HepG2 (cell line): ENCODE results near the gene ERBB3. TPM values are rescaled to one million over a fixed set of nuclear protein-coding genes. Genes with fewer than 3 reads are reported as not detected.

Source experiments
- CHD2 ChIP-seq: IDR thresholded peaks from 2 replicates; pipeline ENCODE4 v1.6.1; 2011; ENCODE audit warnings: low read depth, low read length, improper control_type of control experiment
- CREB1 ChIP-seq, 2 experiments: fragments of 450-650 bp in 1 of 2; IDR thresholded peaks; 2 replicates each; pipeline ENCODE4 v1.6.1; 2016 to 2017; ENCODE audit warnings: control low read depth in 1 of 2, mild to moderate bottlenecking in 1 of 2, missing compliant biosample characterization in 1 of 2, missing genetic modification characterization in 1 of 2
- HNRNPL ChIP-seq: fragments of 200-400 bp; formaldehyde crosslinking; IDR thresholded peaks from 2 replicates; pipeline ENCODE4 v1.6.1; 2017; ENCODE audit warnings: mild to moderate bottlenecking, low read depth, low read length
- SRSF9 ChIP-seq: fragments of 200-400 bp; formaldehyde crosslinking; IDR thresholded peaks from 2 replicates; pipeline ENCODE4 v1.6.1; 2018; ENCODE audit warnings: borderline replicate concordance, mild to moderate bottlenecking, low read depth, low read length; ENCODE audit not compliant: insufficient read depth, poor library complexity, severe bottlenecking
- TAF15 ChIP-seq: fragments of 200-400 bp; formaldehyde crosslinking; IDR thresholded peaks from one replicate; pipeline ENCODE4 v1.6.1; 2018; ENCODE audit warnings: mild to moderate bottlenecking, low read depth, low read length; ENCODE audit not compliant: poor library complexity, severe bottlenecking
- TOE1 ChIP-seq: sonication (generic); formaldehyde crosslinking; IDR thresholded peaks from 2 replicates; pipeline ENCODE4 v1.4.0; 2020; ENCODE audit warnings: mild to moderate bottlenecking, missing genetic modification reagents
- YEATS4 ChIP-seq: sonication (generic); formaldehyde crosslinking; IDR thresholded peaks from 2 replicates; pipeline ENCODE4 v1.4.0; 2020; ENCODE audit warnings: missing genetic modification reagents, borderline replicate concordance
- ZBTB38 ChIP-seq: sonication (generic); formaldehyde crosslinking; IDR thresholded peaks from 2 replicates; pipeline ENCODE4 v1.5.1; 2020; ENCODE audit warnings: mild to moderate bottlenecking, missing genetic modification reagents
- ZNF24 ChIP-seq: fragments of 450-650 bp; IDR thresholded peaks from 2 replicates; pipeline ENCODE4 v1.6.1; 2017; ENCODE audit warnings: antibody characterized with exemption, mild to moderate bottlenecking
- ZNF629 ChIP-seq: sonication (generic); formaldehyde crosslinking; conservative IDR thresholded peaks from 2 replicates; pipeline ENCODE4 v1.5.0; 2020; ENCODE audit warnings: missing genetic modification reagents
- ZNF768 ChIP-seq: sonication (generic); formaldehyde crosslinking; IDR thresholded peaks from 2 replicates; pipeline ENCODE4 v1.4.0; 2020; ENCODE audit warnings: missing genetic modification reagents
- polyA plus RNA-seq, 8 experiments: library from polyadenylated mRNA; depleted of rRNA in 3 of 8; stranded (reverse) in 7 of 8; unstranded in 1 of 8; fragments of >200 nt; fragmentation: Illumina TruSeq in 4 of 8; extraction: Trizol in 4 of 8; gene quantifications; 2 replicates each; pipeline versions ENCODE4 v1.2.1 to v1.2.3, GENCODE V29; 2011 to 2016; ENCODE audit warnings: low read depth in 4 of 8, missing spikeins in 1 of 8, mixed read lengths in 1 of 8; ENCODE audit not compliant: insufficient read depth in 1 of 8
- total RNA-seq, 5 experiments: library from RNA; depleted of rRNA; stranded (reverse); fragments of >200 nt; fragmentation: Illumina TruSeq; extraction: Trizol; gene quantifications; 2 replicates each; pipeline ENCODE4 v1.2.3, GENCODE V29; 2016; ENCODE audit warnings: low read depth in 1 of 5
- TF ChIP-seq, protein P1 (sequence below): IDR thresholded peaks from 2 replicates; pipeline ENCODE4 v1.6.1; 2012; ENCODE audit warnings: low read length, improper control_type of control experiment
- TF ChIP-seq, protein P2 (sequence below): sonication (generic); formaldehyde crosslinking; conservative IDR thresholded peaks from 2 replicates; pipeline ENCODE4 v1.4.0; 2020; ENCODE audit warnings: missing genetic modification reagents
- TF ChIP-seq, protein P3 (sequence below): sonication (generic); formaldehyde crosslinking; IDR thresholded peaks from 2 replicates; pipeline ENCODE4 v1.5.0; 2020; ENCODE audit warnings: mild to moderate bottlenecking, missing genetic modification reagents, borderline replicate concordance
- TF ChIP-seq, protein P4 (sequence below): sonication (generic); formaldehyde crosslinking; IDR thresholded peaks from 2 replicates; pipeline ENCODE4 v1.8.0; 2022; ENCODE audit warnings: missing genetic modification reagents, low read depth, mild to moderate bottlenecking, borderline replicate concordance
- TF ChIP-seq, protein P5 (sequence below): sonication (generic); formaldehyde crosslinking; IDR thresholded peaks from 2 replicates; pipeline ENCODE4 v1.5.0; 2020; ENCODE audit warnings: missing genetic modification reagents, mild to moderate bottlenecking, borderline replicate concordance
- TF ChIP-seq, protein P6 (sequence below): IDR thresholded peaks from 2 replicates; pipeline ENCODE4 v1.6.1; 2012; ENCODE audit warnings: low read depth, low read length, improper control_type of control experiment

ERBB3 gene
- total and polyA plus RNA-seq, 2 of the 13 experiments (the other 11 are each of a cell fraction or from before 2014, with no cell fraction given): 93.6 to 358 TPM

DNA sequence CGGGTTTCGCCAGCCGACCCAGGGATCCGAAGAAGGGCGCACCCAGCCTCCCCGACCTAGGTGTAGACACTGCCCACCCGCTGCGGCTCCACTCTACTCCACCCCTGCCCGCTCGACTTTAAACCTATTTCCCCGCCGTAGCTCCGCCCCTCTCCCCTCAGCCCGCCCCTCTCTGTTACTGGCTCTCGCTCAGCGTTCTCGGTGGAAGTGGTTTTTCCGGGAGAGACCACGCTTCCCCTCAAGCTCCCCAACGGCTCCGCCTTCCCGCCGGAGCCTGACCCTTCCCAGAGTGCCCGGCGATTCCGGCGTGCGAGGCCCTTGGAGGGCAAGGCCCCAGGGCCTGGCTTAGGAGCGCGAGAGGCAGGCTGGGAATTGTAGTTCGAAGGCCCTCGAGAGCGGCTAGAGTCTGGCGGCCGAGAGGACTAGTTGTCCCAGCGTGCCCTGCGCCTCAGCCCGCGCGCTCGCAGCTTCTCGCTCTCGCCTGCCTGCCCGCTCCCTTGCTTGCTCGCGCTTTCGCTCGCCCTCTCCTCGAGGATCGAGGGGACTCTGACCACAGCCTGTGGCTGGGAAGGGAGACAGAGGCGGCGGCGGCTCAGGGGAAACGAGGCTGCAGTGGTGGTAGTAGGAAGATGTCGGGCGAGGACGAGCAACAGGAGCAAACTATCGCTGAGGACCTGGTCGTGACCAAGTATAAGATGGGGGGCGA is 24.3 kb downstream of the ERBB3 start, which contains the start of gene PA2G4 (continued):
- TF ChIP-seq, protein P1, sequence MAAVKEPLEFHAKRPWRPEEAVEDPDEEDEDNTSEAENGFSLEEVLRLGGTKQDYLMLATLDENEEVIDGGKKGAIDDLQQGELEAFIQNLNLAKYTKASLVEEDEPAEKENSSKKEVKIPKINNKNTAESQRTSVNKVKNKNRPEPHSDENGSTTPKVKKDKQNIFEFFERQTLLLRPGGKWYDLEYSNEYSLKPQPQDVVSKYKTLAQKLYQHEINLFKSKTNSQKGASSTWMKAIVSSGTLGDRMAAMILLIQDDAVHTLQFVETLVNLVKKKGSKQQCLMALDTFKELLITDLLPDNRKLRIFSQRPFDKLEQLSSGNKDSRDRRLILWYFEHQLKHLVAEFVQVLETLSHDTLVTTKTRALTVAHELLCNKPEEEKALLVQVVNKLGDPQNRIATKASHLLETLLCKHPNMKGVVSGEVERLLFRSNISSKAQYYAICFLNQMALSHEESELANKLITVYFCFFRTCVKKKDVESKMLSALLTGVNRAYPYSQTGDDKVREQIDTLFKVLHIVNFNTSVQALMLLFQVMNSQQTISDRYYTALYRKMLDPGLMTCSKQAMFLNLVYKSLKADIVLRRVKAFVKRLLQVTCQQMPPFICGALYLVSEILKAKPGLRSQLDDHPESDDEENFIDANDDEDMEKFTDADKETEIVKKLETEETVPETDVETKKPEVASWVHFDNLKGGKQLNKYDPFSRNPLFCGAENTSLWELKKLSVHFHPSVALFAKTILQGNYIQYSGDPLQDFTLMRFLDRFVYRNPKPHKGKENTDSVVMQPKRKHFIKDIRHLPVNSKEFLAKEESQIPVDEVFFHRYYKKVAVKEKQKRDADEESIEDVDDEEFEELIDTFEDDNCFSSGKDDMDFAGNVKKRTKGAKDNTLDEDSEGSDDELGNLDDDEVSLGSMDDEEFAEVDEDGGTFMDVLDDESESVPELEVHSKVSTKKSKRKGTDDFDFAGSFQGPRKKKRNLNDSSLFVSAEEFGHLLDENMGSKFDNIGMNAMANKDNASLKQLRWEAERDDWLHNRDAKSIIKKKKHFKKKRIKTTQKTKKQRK: no peak
- TF ChIP-seq YEATS4 (CRISPR knock-in tag): peak; percentile 80
- peak; percentile 70; the same call in 1 of the 2 replicates for TF ChIP-seq HNRNPL
- peak; percentile 87 for TF ChIP-seq CHD2
- TF ChIP-seq ZNF24: no peak
- TF ChIP-seq, protein P2, sequence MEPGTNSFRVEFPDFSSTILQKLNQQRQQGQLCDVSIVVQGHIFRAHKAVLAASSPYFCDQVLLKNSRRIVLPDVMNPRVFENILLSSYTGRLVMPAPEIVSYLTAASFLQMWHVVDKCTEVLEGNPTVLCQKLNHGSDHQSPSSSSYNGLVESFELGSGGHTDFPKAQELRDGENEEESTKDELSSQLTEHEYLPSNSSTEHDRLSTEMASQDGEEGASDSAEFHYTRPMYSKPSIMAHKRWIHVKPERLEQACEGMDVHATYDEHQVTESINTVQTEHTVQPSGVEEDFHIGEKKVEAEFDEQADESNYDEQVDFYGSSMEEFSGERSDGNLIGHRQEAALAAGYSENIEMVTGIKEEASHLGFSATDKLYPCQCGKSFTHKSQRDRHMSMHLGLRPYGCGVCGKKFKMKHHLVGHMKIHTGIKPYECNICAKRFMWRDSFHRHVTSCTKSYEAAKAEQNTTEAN (CRISPR knock-in tag): peak; percentile 62; the same call in 1 of the 2 replicates
- TF ChIP-seq SRSF9: no peak
- TF ChIP-seq, protein P3, sequence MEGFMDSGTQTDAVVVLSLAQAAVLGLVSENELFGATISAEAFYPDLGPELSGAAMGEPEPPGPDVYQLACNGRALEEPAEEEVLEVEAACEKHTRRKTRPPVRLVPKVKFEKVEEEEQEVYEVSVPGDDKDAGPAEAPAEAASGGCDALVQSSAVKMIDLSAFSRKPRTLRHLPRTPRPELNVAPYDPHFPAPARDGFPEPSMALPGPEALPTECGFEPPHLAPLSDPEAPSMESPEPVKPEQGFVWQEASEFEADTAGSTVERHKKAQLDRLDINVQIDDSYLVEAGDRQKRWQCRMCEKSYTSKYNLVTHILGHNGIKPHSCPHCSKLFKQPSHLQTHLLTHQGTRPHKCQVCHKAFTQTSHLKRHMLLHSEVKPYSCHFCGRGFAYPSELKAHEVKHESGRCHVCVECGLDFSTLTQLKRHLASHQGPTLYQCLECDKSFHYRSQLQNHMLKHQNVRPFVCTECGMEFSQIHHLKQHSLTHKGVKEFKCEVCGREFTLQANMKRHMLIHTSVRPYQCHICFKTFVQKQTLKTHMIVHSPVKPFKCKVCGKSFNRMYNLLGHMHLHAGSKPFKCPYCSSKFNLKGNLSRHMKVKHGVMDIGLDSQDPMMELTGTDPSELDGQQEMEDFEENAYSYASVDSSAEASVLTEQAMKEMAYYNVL: no peak; the same call in 1 of the 2 replicates
- TF ChIP-seq, protein P4, sequence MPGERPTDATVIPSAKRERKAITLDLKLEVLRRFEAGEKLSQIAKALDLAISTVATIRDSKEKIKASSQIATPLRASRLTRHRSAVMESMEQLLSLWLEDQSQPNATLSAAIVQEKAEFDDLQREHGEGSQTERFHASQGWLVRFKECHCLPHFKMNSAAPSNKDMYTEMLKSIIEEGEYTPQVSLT (CRISPR knock-in tag): no peak
- peak; percentile 74 for TF ChIP-seq TAF15
- TF ChIP-seq, protein P5, sequence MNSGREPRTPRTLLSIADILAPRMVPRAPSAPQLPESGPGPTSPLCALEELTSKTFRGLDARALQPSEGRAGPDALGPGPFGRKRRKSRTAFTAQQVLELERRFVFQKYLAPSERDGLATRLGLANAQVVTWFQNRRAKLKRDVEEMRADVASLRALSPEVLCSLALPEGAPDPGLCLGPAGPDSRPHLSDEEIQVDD: peak; percentile 88; the same call in 1 of the 2 replicates
- TF ChIP-seq, protein P6, sequence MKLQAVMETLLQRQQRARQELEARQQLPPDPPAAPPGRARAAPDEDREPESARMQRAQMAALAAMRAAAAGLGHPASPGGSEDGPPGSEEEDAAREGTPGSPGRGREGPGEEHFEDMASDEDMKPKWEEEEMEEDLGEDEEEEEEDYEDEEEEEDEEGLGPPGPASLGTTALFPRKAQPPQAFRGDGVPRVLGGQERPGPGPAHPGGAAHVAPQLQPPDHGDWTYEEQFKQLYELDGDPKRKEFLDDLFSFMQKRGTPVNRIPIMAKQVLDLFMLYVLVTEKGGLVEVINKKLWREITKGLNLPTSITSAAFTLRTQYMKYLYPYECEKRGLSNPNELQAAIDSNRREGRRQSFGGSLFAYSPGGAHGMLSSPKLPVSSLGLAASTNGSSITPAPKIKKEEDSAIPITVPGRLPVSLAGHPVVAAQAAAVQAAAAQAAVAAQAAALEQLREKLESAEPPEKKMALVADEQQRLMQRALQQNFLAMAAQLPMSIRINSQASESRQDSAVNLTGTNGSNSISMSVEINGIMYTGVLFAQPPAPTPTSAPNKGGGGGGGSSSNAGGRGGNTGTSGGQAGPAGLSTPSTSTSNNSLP: no peak
- TF ChIP-seq ZNF768 (CRISPR knock-in tag): no peak
- TF ChIP-seq CREB1 (IDR thresholded peaks at IDR 0.05): peak; percentile 37; the same call in 1 of the 2 replicates
- peak; percentile 86 for TF ChIP-seq CREB1 (CRISPR knock-in tag; IDR thresholded peaks at IDR 0.05)
- TF ChIP-seq ZBTB38 (CRISPR knock-in tag): peak; percentile 73
- 0 out of 2 replicates have a peak, but pooled peaks have one; percentile 30 for TF ChIP-seq ZNF629
- TF ChIP-seq TOE1 (CRISPR knock-in tag): 0 out of 2 replicates have a peak, but pooled peaks have one; percentile 25
